H1 (cell line): ENCODE results near the gene PNPLA3. TPM values are rescaled to one million over a fixed set of nuclear protein-coding genes. Genes with fewer than 3 reads are reported as not detected.

Experiments
- CTCF ChIA-PET: fragments of 300-600 bp; sonication (Branson Sonifier 250); formaldehyde crosslinking; loops from one replicate; lab custom pipeline; 2021; ENCODE audit not compliant: partially characterized antibody; lab: Charles Lee
- POLR2A ChIA-PET: fragments of 300-600 bp; sonication (Branson Sonifier 250); formaldehyde crosslinking; loops from one replicate; lab custom pipeline; 2021; ENCODE audit warnings: inconsistent platforms; ENCODE audit not compliant: partially characterized antibody; lab: Charles Lee
- DNase-seq, 2 experiments: peaks; one replicate each; pipeline versions ENCODE4 v3.0.0 to v3.0.0-alpha.2; 2010 to 2022; ENCODE audit warnings: low spot score in 2 of 2, low read depth in 1 of 2, mixed read lengths in 1 of 2
- FAIRE-seq: peaks from 2 replicates; lab custom pipeline; 2011; peaks lifted over from hg19 to GRCh38; lab: Jason Lieb, UNC
- H2AFZ ChIP-seq: 2 replicates; pipeline ENCODE4 v1.8.1; 2012; ENCODE audit warnings: low read length, inconsistent platforms
- H2AK5ac ChIP-seq: 2 replicates; pipeline ENCODE4 v1.6.1; 2013; ENCODE audit warnings: low read depth, low read length
- H2BK120ac ChIP-seq: replicated peaks from 2 replicates; pipeline ENCODE3; 2013; ENCODE audit warnings: low read depth, low read length, inconsistent platforms
- H2BK12ac ChIP-seq: 2 replicates; pipeline ENCODE4 v1.6.1; 2013; ENCODE audit warnings: low read depth, low read length
- H2BK15ac ChIP-seq: 2 replicates; pipeline ENCODE4 v1.6.1; 2013; ENCODE audit warnings: low read length
- H2BK20ac ChIP-seq: 2 replicates; pipeline ENCODE4 v1.6.1; 2013; ENCODE audit warnings: low read length
- H2BK5ac ChIP-seq: 2 replicates; pipeline ENCODE4 v1.6.1; 2013; ENCODE audit warnings: low read depth, low read length
- H3K14ac ChIP-seq: 2 replicates; pipeline ENCODE4 v1.6.1; 2013; ENCODE audit warnings: inconsistent platforms; ENCODE audit not compliant: insufficient read length
- H3K18ac ChIP-seq: 2 replicates; pipeline ENCODE4 v1.6.1; 2013; ENCODE audit warnings: low read length; ENCODE audit errors: extremely low read depth
- H3K23ac ChIP-seq: 2 replicates; pipeline ENCODE4 v1.6.1; 2013; ENCODE audit warnings: inconsistent platforms; ENCODE audit not compliant: insufficient read length
- H3K23me2 ChIP-seq: 2 replicates; pipeline ENCODE4 v1.6.1; 2013; ENCODE audit warnings: low read depth, low read length
- H3K27ac ChIP-seq: 2 replicates; pipeline ENCODE4 v1.6.1; 2011; ENCODE audit warnings: low read depth, low read length, inconsistent platforms
- H3K27me3 ChIP-seq, 4 experiments: replicated peaks in 1 of 4; 1 replicate in 1 of 4; 2 replicates in 3 of 4; pipeline versions ENCODE4 v1.6.1 to v1.8.1; 2011 to 2013; ENCODE audit warnings: low read length in 3 of 4, mild to moderate bottlenecking in 3 of 4, inconsistent platforms in 2 of 4, mixed read lengths in 2 of 4, moderate library complexity in 1 of 4; ENCODE audit not compliant: control insufficient read depth in 3 of 4, insufficient read depth in 3 of 4; ENCODE audit errors: extremely low read depth in 1 of 4
- H3K36me3 ChIP-seq, 4 experiments: 2 replicates each; pipeline versions ENCODE4 v1.6.1 to v1.8.1; 2011 to 2013; ENCODE audit warnings: mild to moderate bottlenecking in 4 of 4, low read length in 3 of 4, moderate library complexity in 2 of 4, control low read depth in 1 of 4, inconsistent platforms in 1 of 4; ENCODE audit not compliant: insufficient read depth in 4 of 4, control insufficient read depth in 2 of 4
- H3K4ac ChIP-seq: replicated peaks from 2 replicates; pipeline ENCODE3; 2013; ENCODE audit warnings: low read length, low read depth, mixed read lengths, inconsistent platforms; ENCODE audit not compliant: insufficient read length
- H3K4me1 ChIP-seq, 4 experiments: replicated peaks in 1 of 4; 1 replicate in 1 of 4; 2 replicates in 3 of 4; pipeline versions ENCODE4 v1.6.1 to v1.8.1; 2011 to 2013; ENCODE audit warnings: low read length in 3 of 4, inconsistent platforms in 2 of 4, mixed read lengths in 1 of 4; ENCODE audit not compliant: insufficient read depth in 4 of 4, control insufficient read depth in 3 of 4
- H3K4me2 ChIP-seq, 2 experiments: 2 replicates each; pipeline versions ENCODE4 v1.6.1 to v1.8.1; 2011 to 2013; ENCODE audit warnings: low read depth in 2 of 2, low read length in 2 of 2, control low read depth in 1 of 2, inconsistent platforms in 1 of 2, mild to moderate bottlenecking in 1 of 2; ENCODE audit not compliant: insufficient read depth in 1 of 2
- H3K4me3 ChIP-seq, 4 experiments: fragments of 200-600, 300-600 bp in 1 of 4; sonication (generic), shearing (Covaris generic), sonication (Bioruptor Twin) in 1 of 4; 2 replicates each; pipeline versions ENCODE4 v1.5.1 to v1.8.1; 2011 to 2016; ENCODE audit warnings: low read length in 4 of 4, low read depth in 3 of 4, control low read depth in 2 of 4, inconsistent platforms in 2 of 4, mild to moderate bottlenecking in 2 of 4, mixed read lengths in 1 of 4, moderate library complexity in 1 of 4; ENCODE audit not compliant: insufficient read depth in 2 of 4; ENCODE audit errors: extremely low read depth in 1 of 4
- H3K56ac ChIP-seq: replicated peaks from 2 replicates; pipeline ENCODE3; 2013; ENCODE audit warnings: low read depth, mild to moderate bottlenecking, mixed read lengths, low read length, inconsistent platforms; ENCODE audit not compliant: insufficient read length
- H3K79me1 ChIP-seq: 2 replicates; pipeline ENCODE4 v1.6.1; 2013; ENCODE audit warnings: low read depth, low read length, control low read depth
- H3K79me2 ChIP-seq, 2 experiments: 2 replicates each; pipeline versions ENCODE4 v1.6.1 to v1.8.1; 2012 to 2013; ENCODE audit warnings: low read length in 2 of 2, mild to moderate bottlenecking in 2 of 2, inconsistent platforms in 1 of 2; ENCODE audit not compliant: insufficient read depth in 2 of 2, control insufficient read depth in 1 of 2
- H3K9ac ChIP-seq, 4 experiments: replicated peaks in 1 of 4; 1 replicate in 1 of 4; 2 replicates in 3 of 4; pipeline versions ENCODE4 v1.6.1 to v1.8.1; 2011 to 2013; ENCODE audit warnings: low read depth in 3 of 4, low read length in 3 of 4, control low read depth in 2 of 4, mild to moderate bottlenecking in 2 of 4, moderate library complexity in 2 of 4, inconsistent platforms in 1 of 4; ENCODE audit errors: extremely low read depth in 1 of 4
- H3K9me3 ChIP-seq, 2 experiments: 2 replicates each; pipeline versions ENCODE4 v1.6.1 to v1.8.1; 2012 to 2013; ENCODE audit warnings: mild to moderate bottlenecking in 2 of 2, moderate library complexity in 2 of 2, control low read depth in 1 of 2, inconsistent platforms in 1 of 2, low read depth in 1 of 2, low read length in 1 of 2, mixed read lengths in 1 of 2; ENCODE audit not compliant: insufficient read depth in 2 of 2
- H4K20me1 ChIP-seq, 2 experiments: replicated peaks in 1 of 2; 2 replicates each; pipeline versions ENCODE3 to v1.8.1; 2011 to 2013; ENCODE audit warnings: inconsistent platforms in 2 of 2, low read length in 2 of 2, mild to moderate bottlenecking in 1 of 2; ENCODE audit not compliant: insufficient read depth in 2 of 2, control insufficient read depth in 1 of 2
- H4K5ac ChIP-seq: 2 replicates; pipeline ENCODE4 v1.6.1; 2013; ENCODE audit warnings: low read length, low read depth, mixed read lengths, inconsistent platforms; ENCODE audit not compliant: insufficient read length
- H4K8ac ChIP-seq: 2 replicates; pipeline ENCODE4 v1.8.0; 2013; ENCODE audit warnings: mild to moderate bottlenecking, moderate library complexity, low read length, inconsistent platforms; ENCODE audit not compliant: insufficient read depth; ENCODE audit errors: extremely low read depth
- H4K91ac ChIP-seq: replicated peaks from 2 replicates; pipeline ENCODE3; 2013; ENCODE audit warnings: low read length, mixed read lengths, inconsistent platforms; ENCODE audit not compliant: insufficient read length
- EGR1 ChIP-seq: IDR thresholded peaks from 2 replicates; pipeline ENCODE4 v1.6.1; 2011; ENCODE audit warnings: low read depth, low read length, borderline replicate concordance
- EZH2 ChIP-seq: fragments of 200-600 bp; sonication (generic); IDR thresholded peaks from 2 replicates; pipeline ENCODE4 v1.7.1; 2012; ENCODE audit warnings: low read depth, mild to moderate bottlenecking, moderate library complexity, low read length, inconsistent platforms; ENCODE audit not compliant: severe bottlenecking
- HDAC6 ChIP-seq: IDR thresholded peaks from one replicate; pipeline ENCODE4 v1.7.1; 2012; ENCODE audit warnings: low read depth, mild to moderate bottlenecking, inconsistent platforms, low read length, moderate library complexity
- RAD21 ChIP-seq, 2 experiments: IDR thresholded peaks in 1 of 2; conservative IDR thresholded peaks in 1 of 2; 2 replicates each; pipeline ENCODE4 v1.6.1; 2011; ENCODE audit warnings: low read depth in 2 of 2, low read length in 2 of 2, improper control_type of control experiment in 1 of 2, inconsistent platforms in 1 of 2, mild to moderate bottlenecking in 1 of 2, moderate library complexity in 1 of 2
- SAP30 ChIP-seq: fragments of 300-600 bp; sonication (generic); IDR thresholded peaks from 2 replicates; pipeline ENCODE4 v1.7.1; 2012; ENCODE audit warnings: low read length, moderate library complexity, mild to moderate bottlenecking, inconsistent platforms; ENCODE audit not compliant: insufficient read depth, insufficient replicate concordance
- SP1 ChIP-seq: IDR thresholded peaks from 2 replicates; pipeline ENCODE4 v1.6.1; 2011; ENCODE audit warnings: low read depth, low read length
- SP2 ChIP-seq: IDR thresholded peaks from 2 replicates; pipeline ENCODE4 v1.6.1; 2012; ENCODE audit warnings: mild to moderate bottlenecking, low read length, inconsistent platforms
- SUZ12 ChIP-seq: fragments of 200-600 bp; sonication (generic); IDR thresholded peaks from 2 replicates; pipeline ENCODE4 v1.6.1; 2012; ENCODE audit warnings: mild to moderate bottlenecking, inconsistent platforms, low read length, moderate library complexity, mixed read lengths
- WGBS, 2 experiments: shearing (Covaris generic) in 1 of 2; methylation state at CpG; one replicate each; pipeline versions ENCODE4 v1.1.6 to v1.1.7; 2013 to 2015; ENCODE audit warnings: low lambda C conversion rate in 2 of 2, mixed read lengths in 2 of 2, inconsistent platforms in 1 of 2, low coverage in 1 of 2, missing lambda C conversion rate in 1 of 2; ENCODE audit not compliant: insufficient replicate concordance in 2 of 2, insufficient coverage in 1 of 2, insufficient read length in 1 of 2; ENCODE audit errors: extremely low coverage in 1 of 2, missing lambda C conversion rate in 1 of 2; 5-methylcytosine and 5-hydroxymethylcytosine counted together
- polyA plus RNA-seq, 7 experiments: library from polyadenylated mRNA; depleted of rRNA in 3 of 7; stranded (reverse) in 5 of 7; unstranded in 2 of 7; fragments of >200 nt in 5 of 7; fragments of 200-250 nt in 2 of 7; gene quantifications; 1 replicate in 5 of 7; 2 replicates in 1 of 7; 4 replicates in 1 of 7; pipeline versions ENCODE4 v1.2.1 to v1.2.3, GENCODE V29; 2011 to 2013; ENCODE audit warnings: missing spikeins in 2 of 7, mixed read lengths in 2 of 7
- total RNA-seq: library from RNA; stranded (reverse); fragmentation: NEBNext Ultra II Directional; extraction: Animal tissue kit (Norgen Biotek cat#: 25700); gene quantifications from 2 replicates; pipeline ENCODE4 v1.2.1, GENCODE V29; 2021
- TF ChIP-seq, protein P1 (sequence below): IDR thresholded peaks from 2 replicates; pipeline ENCODE4 v1.6.1; 2012; ENCODE audit warnings: inconsistent platforms

PNPLA3 gene
- total and polyA plus RNA-seq, 2 of the 8 experiments (the other 6 are each of a cell fraction or from before 2014, with no cell fraction given): 17.5 to 23.4 TPM

DNA sequence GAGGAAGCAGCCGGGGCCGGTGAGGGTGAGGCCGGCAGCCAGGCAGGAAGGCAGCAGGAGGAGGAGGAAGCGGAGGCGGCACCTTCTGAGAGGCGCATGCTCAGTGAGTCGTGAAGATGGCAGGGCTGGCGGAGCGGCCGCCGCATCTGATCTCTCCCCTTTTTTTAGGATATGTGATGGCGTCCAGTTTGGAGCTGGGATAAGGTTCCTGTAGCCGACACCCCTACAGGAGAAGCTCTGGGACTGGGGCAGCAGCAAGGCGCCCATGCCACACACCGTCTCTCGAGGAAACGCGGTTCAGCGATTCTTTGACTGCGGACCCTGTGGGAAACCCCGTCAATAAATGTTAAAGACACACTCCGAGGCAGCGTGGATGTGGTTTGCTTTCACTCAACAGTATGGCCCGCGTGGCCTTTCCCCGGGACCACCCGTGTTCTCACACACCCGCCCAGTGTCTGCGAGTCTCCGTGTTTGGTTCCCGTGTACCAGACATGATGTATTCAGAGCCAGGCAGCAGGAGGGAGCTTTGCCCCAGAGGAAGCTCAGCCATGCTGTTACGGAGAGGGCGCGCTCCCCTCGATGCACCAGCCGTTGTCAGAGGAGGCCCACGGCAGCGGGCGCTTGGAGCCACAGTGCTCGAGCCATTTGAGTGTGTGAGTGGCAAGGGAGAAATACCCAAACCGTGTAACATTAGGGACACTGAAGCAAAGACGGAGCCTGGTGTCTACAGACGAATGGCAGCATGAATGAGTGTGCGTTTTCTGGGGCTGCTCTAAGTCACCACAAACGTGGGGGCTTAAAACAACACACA is 72.8 kb downstream of the PNPLA3 start:
- Histone ChIP-seq H2AK5ac (no peak overlapping the region), H3K56ac (no peak overlapping the region), H3K36me3 (peaks cover 0 to 13% (median 11%) of the 10 kb centered on the region in 4 experiments; a peak in 5 of 8 replicates), H3K23me2 (no peaks in the 10 kb centered on the region), H2BK20ac (no peak overlapping the region), H3K23ac (no peak overlapping the region), H3K9me3 (no peaks in the 10 kb centered on the region), H3K4ac (no peak overlapping the region), H2BK15ac (no peak overlapping the region), H3K9ac (no peak overlapping the region), H3K79me2 (no peaks in the 10 kb centered on the region), H3K79me1 (no peaks in the 10 kb centered on the region), H3K4me1 (peaks cover 0 to 2% (median 1%) of the 10 kb centered on the region in 4 experiments; a peak in 3 of 7 replicates), H2BK5ac (no peak overlapping the region), H3K4me3 (no peak overlapping the region), H2BK120ac (no peak overlapping the region), H4K20me1 (peaks cover 0 to 9% of the 10 kb centered on the region in 2 experiments), H3K18ac (no peak overlapping the region), H3K14ac (no peak overlapping the region), H3K27me3 (no peaks in the 10 kb centered on the region), H2BK12ac (no peak overlapping the region), H4K5ac (no peak overlapping the region), H2AFZ (no peak overlapping the region), H3K4me2 (no peak overlapping the region), H3K27ac (no peak overlapping the region), H4K8ac (no peak overlapping the region), H4K91ac (no peak overlapping the region)
- no peak for FAIRE-seq
- ChIA-PET CTCF (interaction anchor here (0.9 to 5.7 kb wide), 8 partner anchors 9 to 629 kb away, joined by 3 to 69 read pairs (median 4); no protein-coding TSS in a partner anchor), POLR2A (no interaction called here)
- DNase-seq: no peak
- WGBS, 2 experiments: 88% methylated on average over 30 of the region's 45 CpGs; no CpG with 5 or more reads in 1 of the 2 experiments
- TF ChIP-seq, protein P1, sequence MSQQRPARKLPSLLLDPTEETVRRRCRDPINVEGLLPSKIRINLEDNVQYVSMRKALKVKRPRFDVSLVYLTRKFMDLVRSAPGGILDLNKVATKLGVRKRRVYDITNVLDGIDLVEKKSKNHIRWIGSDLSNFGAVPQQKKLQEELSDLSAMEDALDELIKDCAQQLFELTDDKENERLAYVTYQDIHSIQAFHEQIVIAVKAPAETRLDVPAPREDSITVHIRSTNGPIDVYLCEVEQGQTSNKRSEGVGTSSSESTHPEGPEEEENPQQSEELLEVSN: no peak
- TF ChIP-seq SP1 (no peak), RAD21 (IDR thresholded peaks at IDR 0.05 in 1 of 2, conservative IDR thresholded peaks at IDR 0.05 in 1 of 2; ENCODE audit: low read depth in 2 of 2, low read length in 2 of 2) (no peak), HDAC6 (no peak), SUZ12 (no peak), SAP30 (no peak), SP2 (no peak), EZH2 (no peak), EGR1 (no peak)
